Mucosa of stomach (tissue), 1 donor: ENCODE data around the gene MICOS13.

Experiments used
- H3K27me3 ChIP-seq: one replicate; pipeline ENCODE4 v1.7.0; 2013; ENCODE audit warnings: mild to moderate bottlenecking, low read length; ENCODE audit not compliant: control insufficient read depth, insufficient read depth
- H3K36me3 ChIP-seq: one replicate; pipeline ENCODE4 v1.7.0; 2013; ENCODE audit warnings: low read length; ENCODE audit not compliant: control insufficient read depth, insufficient read depth
- H3K4me1 ChIP-seq: one replicate; pipeline ENCODE4 v1.7.0; 2013; ENCODE audit warnings: mild to moderate bottlenecking, low read length; ENCODE audit not compliant: control insufficient read depth, insufficient read depth
- H3K4me3 ChIP-seq: one replicate; pipeline ENCODE4 v1.7.0; 2013; ENCODE audit warnings: low read length
- H3K9ac ChIP-seq: one replicate; pipeline ENCODE4 v1.7.0; 2013; ENCODE audit warnings: mild to moderate bottlenecking, low read length, moderate library complexity
- H3K9me3 ChIP-seq: one replicate; pipeline ENCODE4 v1.7.0; 2013; ENCODE audit warnings: mild to moderate bottlenecking, low read length, moderate library complexity; ENCODE audit not compliant: control insufficient read depth
- donor health status: Pancreatic carcinoma.

Gene MICOS13

DNA sequence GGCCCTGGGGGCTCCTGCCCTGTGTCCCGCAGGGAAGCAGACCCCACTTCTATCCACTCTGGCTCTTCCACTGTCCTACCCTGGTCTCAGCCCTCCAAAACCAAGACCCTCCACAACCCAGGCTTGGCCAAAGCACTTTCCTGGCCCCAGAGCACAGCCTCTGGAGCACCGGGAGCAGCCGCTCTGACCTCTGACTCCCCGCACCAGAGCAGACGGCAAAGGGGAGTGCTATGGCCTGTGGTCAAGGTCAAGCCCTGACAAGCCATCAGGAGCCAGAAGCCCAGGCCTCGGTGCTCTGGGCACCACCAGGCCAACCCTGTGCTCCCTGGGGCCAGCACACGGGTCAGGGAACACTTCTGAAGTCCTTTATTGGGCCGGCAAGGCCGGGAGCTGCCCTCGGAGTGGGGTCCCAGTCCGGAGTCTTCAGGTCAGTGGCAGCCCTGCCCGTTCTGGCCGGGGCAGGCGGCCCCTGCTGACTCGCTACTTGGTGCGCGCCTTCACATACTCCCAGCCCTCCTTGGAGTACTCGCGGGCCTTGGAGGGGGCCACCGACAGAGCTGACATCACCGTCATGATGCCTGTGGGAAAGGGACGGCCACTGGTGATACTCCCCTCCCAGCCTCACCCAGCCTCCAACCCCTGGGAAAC lies 2.1 kb downstream of the MICOS13 start:
- H3K9me3 ChIP-seq, result no peaks in the 10 kb centered on the region
- H3K27me3 ChIP-seq, result no peaks in the 10 kb centered on the region
- peaks cover 15% of the 10 kb centered on the region for H3K4me1 ChIP-seq
- H3K4me3 ChIP-seq, result no peak overlapping the region
- H3K9ac ChIP-seq, result no peak overlapping the region
- no peaks in the 10 kb centered on the region for H3K36me3 ChIP-seq

DNA sequence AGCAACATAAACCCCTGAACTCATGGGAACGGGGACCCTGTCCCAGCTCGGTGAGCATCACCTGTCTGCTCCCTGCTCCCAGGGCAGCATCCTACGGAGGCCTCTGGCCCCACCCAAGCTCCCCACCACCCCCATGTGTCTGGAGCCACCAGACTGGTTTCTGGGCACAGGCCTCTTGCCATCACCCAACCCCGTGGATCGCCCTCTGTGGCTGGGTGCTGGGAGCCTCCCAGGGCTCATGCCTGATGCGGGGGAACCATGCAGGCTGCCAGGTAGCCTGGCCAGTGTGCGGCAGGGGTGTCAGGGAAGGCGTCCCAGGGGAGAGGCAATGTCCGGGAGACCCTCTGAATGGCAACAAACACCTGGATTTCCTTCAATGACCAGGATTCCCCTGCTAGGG lies 2.7 kb downstream of the MICOS13 start:
- Histone ChIP-seq H3K4me1 (peaks cover 15% of the 10 kb centered on the region), H3K4me3 (no peak overlapping the region), H3K9ac (no peak overlapping the region), H3K27me3 (no peaks in the 10 kb centered on the region), H3K36me3 (no peaks in the 10 kb centered on the region), H3K9me3 (no peaks in the 10 kb centered on the region)

DNA sequence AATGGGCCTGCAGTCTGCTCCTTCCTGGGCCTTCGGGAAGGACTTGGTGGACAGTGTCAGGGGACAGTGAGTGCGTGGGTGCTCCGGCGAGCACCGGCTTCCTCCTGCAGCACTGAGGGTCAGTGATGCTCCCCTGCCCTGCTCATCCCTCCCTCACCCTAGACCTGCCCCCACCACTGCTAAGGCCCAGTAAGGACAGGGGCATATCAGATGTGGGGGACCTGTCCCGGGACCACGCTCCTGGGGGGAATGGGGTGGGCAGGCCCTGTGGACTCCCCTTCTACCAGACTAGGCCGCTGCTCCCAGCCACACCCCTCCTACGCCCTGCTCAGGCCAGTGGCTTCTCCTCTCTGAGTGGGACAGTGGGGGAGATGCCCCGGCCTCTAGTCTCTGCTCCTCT lies 3.2 kb downstream of the MICOS13 start:
- H3K9ac ChIP-seq, result no peak overlapping the region
- no peaks in the 10 kb centered on the region for H3K36me3 ChIP-seq
- no peaks in the 10 kb centered on the region for H3K9me3 ChIP-seq
- H3K4me1 ChIP-seq, result peaks cover 15% of the 10 kb centered on the region
- no peaks in the 10 kb centered on the region for H3K27me3 ChIP-seq
- no peak overlapping the region for H3K4me3 ChIP-seq

DNA sequence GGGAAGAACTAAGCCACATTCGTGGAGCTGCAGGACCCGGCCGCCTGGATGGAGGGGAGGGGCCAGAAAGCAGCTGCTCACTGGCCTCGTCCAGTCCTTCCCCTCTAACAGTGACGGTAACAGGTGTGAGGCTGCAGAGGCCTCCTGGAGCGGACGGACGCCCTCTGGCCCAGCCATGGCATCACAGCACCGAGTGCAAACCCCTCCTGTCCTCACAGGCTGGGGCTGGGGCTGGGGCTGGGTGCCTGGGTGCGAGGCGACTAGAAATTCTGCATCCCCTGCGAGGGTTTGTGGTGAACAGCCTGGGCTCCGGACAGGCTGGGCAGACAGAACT lies 3.6 kb downstream of the MICOS13 start:
- Histone ChIP-seq H3K36me3 (no peaks in the 10 kb centered on the region), H3K27me3 (no peaks in the 10 kb centered on the region), H3K9me3 (no peaks in the 10 kb centered on the region), H3K9ac (no peak overlapping the region), H3K4me1 (peaks cover 15% of the 10 kb centered on the region), H3K4me3 (no peak overlapping the region)

DNA sequence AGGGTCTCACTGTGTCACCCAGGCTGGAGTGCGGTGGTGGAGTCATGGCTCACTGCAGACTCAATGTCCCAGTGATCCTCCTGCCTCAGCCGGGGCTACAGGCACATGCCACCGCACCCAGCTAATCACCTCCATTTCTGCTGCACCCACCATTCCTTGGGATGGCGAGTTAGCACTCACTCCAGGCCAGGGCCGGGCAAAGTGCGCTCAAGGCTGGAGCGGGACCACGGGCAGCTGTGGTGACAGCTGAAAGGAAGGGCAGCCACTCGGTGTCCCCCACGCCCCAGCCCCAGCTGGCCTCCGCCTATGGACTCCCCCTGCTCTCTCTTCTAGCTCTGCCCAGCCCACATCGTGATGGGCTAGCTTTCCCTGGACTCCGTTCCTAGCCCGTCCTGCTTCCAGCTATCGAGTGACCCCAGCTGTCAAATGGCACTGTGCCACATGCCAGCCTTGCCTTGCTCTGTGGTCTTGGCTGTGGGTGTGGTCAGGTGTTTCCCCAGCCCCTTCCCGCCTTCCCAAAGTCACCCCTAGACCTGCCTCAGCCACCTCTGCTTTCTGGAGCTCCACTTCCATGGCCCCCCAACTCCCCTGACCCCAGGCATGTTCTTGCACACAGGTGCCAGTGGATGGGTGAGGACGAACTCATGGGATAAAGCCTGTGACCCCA lies 4.1 kb downstream of the MICOS13 start:
- no peaks in the 10 kb centered on the region for H3K27me3 ChIP-seq
- H3K36me3 ChIP-seq, result no peaks in the 10 kb centered on the region
- no peak overlapping the region for H3K4me3 ChIP-seq
- no peak overlapping the region for H3K9ac ChIP-seq
- no peaks in the 10 kb centered on the region for H3K9me3 ChIP-seq
- H3K4me1 ChIP-seq, result peaks cover 15% of the 10 kb centered on the region

DNA sequence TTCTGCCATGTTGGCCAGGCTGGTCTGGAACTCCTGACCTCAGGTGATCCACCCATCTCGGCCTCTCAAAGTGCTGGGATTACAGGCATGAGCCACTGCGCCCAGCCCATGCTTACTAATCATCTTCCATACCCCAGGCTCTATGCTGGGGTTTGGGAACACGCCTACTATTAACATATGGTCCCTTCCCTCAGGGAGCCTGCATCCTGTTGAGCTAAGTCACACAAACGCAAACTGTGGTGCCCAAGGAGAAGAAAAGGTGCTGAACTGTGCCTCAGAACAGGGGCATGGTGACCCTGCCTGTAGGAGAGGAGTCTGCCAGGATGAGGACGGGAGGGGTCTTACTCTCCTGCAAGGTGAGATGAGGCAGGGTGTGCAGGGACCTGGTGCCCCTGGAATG lies 5.6 kb downstream of the MICOS13 start:
- Histone ChIP-seq H3K36me3 (no peaks in the 10 kb centered on the region), H3K4me1 (peaks cover 10% of the 10 kb centered on the region), H3K27me3 (no peaks in the 10 kb centered on the region), H3K9ac (no peak overlapping the region), H3K9me3 (no peaks in the 10 kb centered on the region), H3K4me3 (no peak overlapping the region)

DNA sequence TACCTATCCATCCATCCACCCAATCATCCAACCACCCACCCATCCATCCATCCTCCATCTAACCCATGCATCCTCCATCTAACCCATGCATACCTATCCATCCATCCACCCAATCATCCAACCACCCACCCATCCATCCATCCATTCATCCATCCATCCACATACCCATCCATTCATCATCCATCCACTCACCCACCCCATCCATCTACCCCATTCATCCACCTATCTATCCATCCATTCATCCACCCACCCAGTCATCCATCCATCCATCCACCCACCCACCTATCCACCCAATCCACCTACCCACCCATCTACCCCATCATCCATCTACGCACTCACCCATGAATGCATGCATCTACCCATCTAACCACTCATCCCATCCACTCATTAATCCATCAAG lies 6.6 kb downstream of the MICOS13 start:
- H3K27me3 ChIP-seq, result no peaks in the 10 kb centered on the region
- H3K36me3 ChIP-seq, result no peaks in the 10 kb centered on the region
- H3K4me3 ChIP-seq, result no peak overlapping the region
- H3K9ac ChIP-seq, result no peak overlapping the region
- no peaks in the 10 kb centered on the region for H3K9me3 ChIP-seq
- peaks cover 4% of the 10 kb centered on the region for H3K4me1 ChIP-seq

DNA sequence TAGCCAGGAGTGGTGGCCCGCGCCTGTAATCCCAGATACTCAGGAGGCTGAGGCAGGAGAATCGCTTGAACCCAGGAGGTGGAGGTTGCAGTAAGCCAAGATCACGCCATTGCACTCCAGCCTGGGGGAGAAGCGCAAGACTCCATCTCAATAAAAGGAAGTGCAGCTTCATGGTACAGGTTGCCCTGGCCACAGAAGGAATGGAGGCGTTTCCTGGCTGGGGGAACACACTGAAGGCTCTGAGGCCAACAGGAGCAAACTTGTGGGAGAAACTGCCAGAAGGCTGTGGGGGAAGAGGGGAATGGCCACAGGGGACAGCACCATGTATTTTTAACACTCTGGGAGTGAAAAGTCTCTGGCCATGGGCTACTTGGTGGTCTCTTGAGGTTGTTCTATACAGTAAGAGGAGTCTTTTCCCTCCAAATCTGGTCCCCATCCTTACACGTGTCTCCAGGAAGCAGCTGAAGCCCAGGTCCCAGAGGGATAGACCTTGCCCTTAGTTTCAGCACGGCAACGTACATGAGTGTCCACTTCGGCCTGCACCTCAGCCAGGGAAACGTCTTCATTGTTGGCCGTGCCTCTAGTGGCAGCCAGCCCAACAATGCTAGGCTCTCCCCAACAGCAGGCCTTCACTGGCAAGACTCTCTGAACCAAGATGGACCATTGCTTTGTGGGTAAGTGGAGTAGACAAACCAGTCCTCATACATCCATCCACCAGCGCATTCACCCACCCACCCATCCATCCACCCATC lies 7.4 kb downstream of the MICOS13 start:
- H3K36me3 ChIP-seq, result no peaks in the 10 kb centered on the region
- no peaks in the 10 kb centered on the region for H3K9me3 ChIP-seq
- H3K4me1 ChIP-seq, result peaks cover 4% of the 10 kb centered on the region
- no peaks in the 10 kb centered on the region for H3K27me3 ChIP-seq
- H3K9ac ChIP-seq, result no peak overlapping the region
- no peak overlapping the region for H3K4me3 ChIP-seq

DNA sequence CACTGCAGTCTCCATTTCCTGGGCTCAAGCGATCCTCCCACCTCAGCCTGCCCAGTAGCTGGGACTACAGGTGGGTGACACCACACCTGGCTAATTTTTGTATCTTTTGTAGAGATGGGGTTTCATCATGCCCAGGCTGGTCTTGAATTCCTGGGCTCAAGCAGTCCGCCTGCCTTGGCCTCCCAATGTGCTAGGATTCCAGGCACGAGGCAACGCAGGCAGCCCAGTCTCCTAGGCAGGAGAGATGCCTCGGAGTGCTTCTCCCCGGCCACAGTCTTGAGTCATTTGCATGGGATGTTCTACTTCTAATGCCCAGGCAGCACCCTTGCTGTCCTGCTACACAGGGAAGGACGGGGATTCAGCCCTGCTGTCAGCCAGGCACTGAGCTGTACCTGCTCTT lies 8.7 kb downstream of the MICOS13 start:
- no peaks in the 10 kb centered on the region for H3K9me3 ChIP-seq
- no peaks in the 10 kb centered on the region for H3K36me3 ChIP-seq
- no peaks in the 10 kb centered on the region for H3K27me3 ChIP-seq
- no peak overlapping the region for H3K4me3 ChIP-seq
- no peak overlapping the region for H3K9ac ChIP-seq
- H3K4me1 ChIP-seq, result peaks cover 4% of the 10 kb centered on the region

DNA sequence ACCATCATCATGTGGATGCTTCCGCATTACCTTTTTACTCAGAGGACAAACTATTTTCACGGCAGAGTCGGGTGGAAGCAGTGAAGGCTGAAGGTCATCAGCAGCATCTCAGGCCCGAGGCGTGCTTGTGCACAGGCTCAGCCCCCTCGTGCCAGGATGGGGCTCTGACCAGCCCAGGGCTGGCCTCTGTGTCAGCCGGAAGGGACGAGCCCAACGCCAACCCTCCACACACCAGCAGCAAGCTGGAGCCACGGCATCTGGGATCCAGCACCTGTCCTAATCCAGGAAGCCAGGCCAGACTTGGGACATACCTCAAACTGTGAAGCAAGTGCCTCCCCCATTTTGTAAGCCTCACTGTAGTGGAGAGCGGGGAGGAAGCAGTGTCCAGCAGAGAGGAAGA lies 11.1 kb downstream of the MICOS13 start:
- Histone ChIP-seq H3K9ac (no peak overlapping the region), H3K4me1 (no peaks in the 10 kb centered on the region), H3K27me3 (no peaks in the 10 kb centered on the region), H3K36me3 (peaks cover 5% of the 10 kb centered on the region), H3K9me3 (no peaks in the 10 kb centered on the region), H3K4me3 (no peak overlapping the region)

DNA sequence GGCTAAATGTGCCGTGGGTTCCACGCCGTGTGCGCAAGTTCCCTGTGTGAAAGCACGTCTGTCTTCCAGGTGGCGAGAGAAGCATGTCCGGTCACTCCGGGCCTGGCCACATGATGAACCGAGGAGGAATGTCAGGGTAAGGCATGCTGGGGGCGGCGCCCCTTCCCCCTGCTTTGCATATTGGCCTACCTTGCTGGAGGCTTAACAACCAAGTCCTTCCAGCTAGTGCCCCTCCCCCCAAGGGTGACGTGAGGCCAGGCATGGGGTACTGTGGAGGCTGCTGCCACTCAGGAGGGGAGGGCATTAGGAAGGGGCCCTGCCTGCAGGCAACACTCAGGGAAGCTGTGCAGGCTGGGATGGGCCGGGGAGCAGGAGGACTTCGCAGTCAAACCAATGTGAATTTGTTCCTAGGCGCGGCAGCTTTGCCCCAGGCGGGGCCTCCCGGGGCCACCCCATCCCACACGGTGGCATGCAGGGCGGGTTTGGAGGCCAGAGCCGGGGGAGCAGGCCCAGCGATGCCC lies 12.5 kb downstream of the MICOS13 start:
- peaks cover 16% of the 10 kb centered on the region for H3K36me3 ChIP-seq
- no peaks in the 10 kb centered on the region for H3K9me3 ChIP-seq
- H3K4me3 ChIP-seq, result no peak overlapping the region
- no peaks in the 10 kb centered on the region for H3K27me3 ChIP-seq
- H3K4me1 ChIP-seq, result no peaks in the 10 kb centered on the region
- H3K9ac ChIP-seq, result no peak overlapping the region

DNA sequence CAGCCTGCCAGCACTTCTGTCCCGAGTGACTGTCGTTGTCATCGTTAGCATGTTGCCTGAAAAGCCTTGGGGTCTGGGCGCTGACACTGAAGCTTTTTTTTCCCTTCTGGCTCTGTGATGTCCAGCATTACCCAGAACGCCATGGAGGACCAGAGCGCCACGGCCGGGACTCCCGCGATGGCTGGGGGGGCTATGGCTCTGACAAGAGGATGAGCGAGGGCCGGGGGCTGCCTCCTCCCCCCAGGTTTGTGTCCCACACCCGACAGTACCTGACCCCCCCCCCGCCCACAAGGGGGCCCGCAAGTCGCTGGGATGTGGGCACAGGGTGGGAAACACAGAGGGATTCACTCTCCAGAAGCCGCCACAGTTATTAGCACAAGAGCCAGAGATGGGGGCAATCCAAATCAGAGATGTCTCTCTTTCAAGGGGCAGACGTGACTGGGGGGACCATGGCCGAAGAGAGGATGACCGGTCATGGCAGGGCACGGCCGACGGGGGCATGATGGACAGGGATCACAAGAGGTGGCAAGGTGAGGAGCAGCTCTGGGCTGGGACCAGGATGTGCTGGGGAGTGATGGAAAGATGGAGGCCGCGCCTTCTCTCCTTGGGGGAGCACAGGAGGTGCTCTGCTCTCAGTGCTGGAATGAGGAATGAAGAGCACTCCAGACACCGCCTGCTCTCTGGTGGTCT lies 13.2 kb downstream of the MICOS13 start:
- Histone ChIP-seq H3K36me3 (peaks cover 16% of the 10 kb centered on the region), H3K4me1 (no peaks in the 10 kb centered on the region), H3K9ac (no peak overlapping the region), H3K4me3 (no peak overlapping the region), H3K27me3 (no peaks in the 10 kb centered on the region), H3K9me3 (no peaks in the 10 kb centered on the region)
